OCI-LY7 (cell line): ENCODE measurements around the gene GMPPA.

Experiments used
- CTCF ChIP-seq: fragments of 200-600 bp; sonication (generic); conservative IDR thresholded peaks from 2 replicates; pipeline ENCODE4 v1.5.1; 2014; ENCODE audit warnings: mild to moderate bottlenecking, antibody characterized with exemption, low read length, moderate library complexity, mixed read lengths
- EZH2phosphoT487 ChIP-seq: fragments of 200-600 bp; sonication (generic); IDR thresholded peaks from 2 replicates; pipeline ENCODE4 v1.6.1; 2018; ENCODE audit warnings: low read depth, borderline replicate concordance, mild to moderate bottlenecking, mixed run types, antibody characterized with exemption, low read length, moderate library complexity, mixed read lengths

DNA sequence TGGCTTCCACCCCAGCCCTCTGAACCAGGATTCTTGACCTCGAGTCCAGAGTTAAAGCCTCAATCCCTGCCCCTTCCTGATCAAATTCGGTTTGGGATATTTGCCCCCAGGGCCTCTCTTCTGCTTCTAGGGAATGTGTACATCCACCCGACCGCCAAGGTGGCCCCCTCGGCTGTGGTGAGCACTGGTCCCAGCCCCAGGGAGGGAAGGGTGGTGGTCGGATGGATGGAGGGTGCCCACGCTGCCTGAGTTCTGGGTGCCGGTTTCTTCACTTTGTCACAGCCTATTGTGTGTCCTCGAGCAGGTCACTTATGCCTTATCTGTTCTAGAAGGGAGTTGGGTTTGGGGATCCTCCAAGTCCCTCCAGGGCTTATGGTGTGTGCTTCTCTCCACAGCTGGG, 6.9 kb downstream of the GMPPA start:
- TF ChIP-seq CTCF: no peak
- TF ChIP-seq EZH2phosphoT487: no peak
